Activated CD4-positive, alpha-beta memory T cell treated with anti-CD3 and anti-CD28 coated beads, Interleukin-2, amount 10 ng/mL, durations not matched to agents 7 days and 5 days (primary cell): ENCODE measurements around the gene NRP1. TPM values are rescaled to one million over a fixed set of nuclear protein-coding genes. Genes with fewer than 3 reads are reported as not detected.

Experiments used
- CTCF ChIA-PET: fragments of 350-600 bp; sonication (Branson Sonifier 250); formaldehyde crosslinking; loops from one replicate; lab custom pipeline; 2021; ENCODE audit warnings: antibody characterized with exemption, inconsistent platforms; lab: Charles Lee
- POLR2A ChIA-PET: fragments of 350-600 bp; sonication (Branson Sonifier 250); formaldehyde crosslinking; loops from one replicate; lab custom pipeline; 2021; ENCODE audit warnings: antibody characterized with exemption; lab: Charles Lee
- DNase-seq: peaks from one replicate; pipeline ENCODE4 v3.0.0-alpha.2; 2020
- H3K27ac Mint-ChIP-seq: one replicate; pipeline ENCODE4 v1.8.0; 2021; ENCODE audit warnings: mild to moderate bottlenecking, mixed read lengths
- H3K27me3 Mint-ChIP-seq: one replicate; pipeline ENCODE4 v1.8.0; 2021; ENCODE audit warnings: mixed read lengths
- H3K36me3 Mint-ChIP-seq: one replicate; pipeline ENCODE4 v1.8.0; 2021; ENCODE audit warnings: low read depth, mixed read lengths
- H3K4me1 Mint-ChIP-seq: one replicate; pipeline ENCODE4 v1.8.0; 2021; ENCODE audit warnings: mixed read lengths
- H3K4me3 Mint-ChIP-seq: one replicate; pipeline ENCODE4 v1.8.0; 2021; ENCODE audit warnings: mild to moderate bottlenecking, mixed read lengths
- H3K9me3 Mint-ChIP-seq: one replicate; pipeline ENCODE4 v1.8.0; 2021; ENCODE audit warnings: mixed read lengths
- total RNA-seq, 2 experiments: library from RNA; stranded (reverse); gene quantifications; one replicate each; pipeline ENCODE4 v1.2.3, GENCODE V29; 2021

The NRP1 gene
- total RNA-seq, 2 experiments from 2014 or later = 2.0 to 2.6 TPM

DNA sequence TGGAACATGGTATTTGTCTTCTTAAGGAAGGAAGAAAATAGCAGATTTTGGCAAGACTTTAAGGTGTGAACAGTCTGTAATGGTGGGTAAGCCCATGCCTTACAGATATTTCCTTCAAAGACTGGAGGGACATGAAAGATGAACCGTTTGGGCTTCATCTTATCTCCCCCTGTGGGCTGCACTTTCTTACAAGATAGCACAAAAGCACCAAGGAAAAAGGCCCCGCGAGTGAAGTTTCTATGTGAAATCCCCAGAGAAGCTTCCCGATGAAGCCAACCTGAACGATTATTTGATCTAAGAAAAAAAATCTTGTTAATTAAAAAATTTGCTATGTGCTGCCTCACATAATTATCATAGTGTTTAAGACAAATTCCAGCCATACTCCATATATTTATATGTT is 91.5 kb downstream of the NRP1 start:
- peaks cover 5% of the 10 kb centered on the region for H3K36me3 Mint-ChIP-seq
- H3K4me1 Mint-ChIP-seq = peaks cover 6% of the 10 kb centered on the region
- H3K4me3 Mint-ChIP-seq = no peak overlapping the region
- no peaks in the 10 kb centered on the region for H3K9me3 Mint-ChIP-seq
- H3K27me3 Mint-ChIP-seq = peaks cover 20% of the 10 kb centered on the region
- H3K27ac Mint-ChIP-seq = no peak overlapping the region
- ChIA-PET CTCF (no interaction called here), POLR2A (no interaction called here)
- DNase-seq = no peak

GRCh38 chr10:33241351-33241750 is 93.1 kb downstream of the NRP1 start:
- H3K27ac Mint-ChIP-seq = no peak overlapping the region
- H3K9me3 Mint-ChIP-seq = no peaks in the 10 kb centered on the region
- H3K4me3 Mint-ChIP-seq = no peak overlapping the region
- ChIA-PET CTCF (no interaction called here), POLR2A (no interaction called here)
- H3K4me1 Mint-ChIP-seq = no peaks in the 10 kb centered on the region
- H3K27me3 Mint-ChIP-seq = peaks cover 20% of the 10 kb centered on the region
- DNase-seq = no peak
- H3K36me3 Mint-ChIP-seq = no peaks in the 10 kb centered on the region

DNA sequence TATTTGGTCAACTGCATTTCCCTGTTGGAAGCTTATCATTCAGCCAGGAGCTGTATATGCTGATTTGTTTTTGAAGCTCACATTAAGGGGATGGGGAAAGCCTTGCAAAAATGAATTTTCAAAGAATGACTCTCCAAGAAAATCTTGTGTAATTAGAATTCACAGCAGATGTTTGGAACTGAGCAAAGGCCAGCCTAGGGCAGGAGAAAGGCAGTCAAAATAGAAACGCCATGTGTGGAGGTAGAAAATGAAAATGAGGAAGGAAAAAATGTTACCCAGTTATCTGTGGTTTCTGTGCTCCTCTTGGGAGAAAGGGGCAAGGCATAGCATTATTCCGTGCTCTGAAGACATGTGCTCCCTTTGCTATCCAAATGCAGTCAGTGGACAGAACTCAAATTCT is 93.5 kb downstream of the NRP1 start:
- peaks cover 21% of the 10 kb centered on the region for H3K27me3 Mint-ChIP-seq
- H3K9me3 Mint-ChIP-seq = no peaks in the 10 kb centered on the region
- no peak for DNase-seq
- CTCF ChIA-PET = no interaction called here
- no peak overlapping the region for H3K27ac Mint-ChIP-seq
- POLR2A ChIA-PET = no interaction called here
- H3K4me3 Mint-ChIP-seq = no peak overlapping the region
- H3K36me3 Mint-ChIP-seq = no peaks in the 10 kb centered on the region
- H3K4me1 Mint-ChIP-seq = no peaks in the 10 kb centered on the region

DNA sequence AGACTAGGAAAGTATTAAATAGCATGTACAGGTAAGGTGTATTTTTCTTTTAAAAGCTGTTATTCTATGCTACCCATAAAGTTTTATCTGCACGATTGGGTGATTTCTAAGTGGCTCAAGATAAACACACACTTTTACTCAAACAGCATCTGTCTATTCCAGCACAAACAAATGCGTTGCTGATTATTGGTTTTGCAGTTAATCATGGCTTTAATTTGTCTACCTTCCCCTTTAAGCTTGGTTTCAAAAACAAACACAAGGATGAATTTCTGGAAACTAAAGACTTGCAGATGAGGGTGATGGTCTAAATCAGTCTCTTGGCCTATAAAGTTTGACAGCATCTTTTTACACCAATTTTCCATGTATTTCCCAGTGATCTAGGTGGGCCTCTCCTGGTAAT is 94.2 kb downstream of the NRP1 start:
- Mint-ChIP-seq H3K4me3 (no peak overlapping the region), H3K27ac (no peak overlapping the region), H3K27me3 (peaks cover 20% of the 10 kb centered on the region), H3K36me3 (no peaks in the 10 kb centered on the region), H3K9me3 (no peaks in the 10 kb centered on the region), H3K4me1 (no peaks in the 10 kb centered on the region)
- CTCF ChIA-PET = no interaction called here
- POLR2A ChIA-PET = no interaction called here
- DNase-seq = no peak

- ChIA-PET CTCF (no interaction called here), POLR2A (no interaction called here)
- no peaks in the 10 kb centered on the region for H3K4me1 Mint-ChIP-seq
- H3K9me3 Mint-ChIP-seq = no peaks in the 10 kb centered on the region
- DNase-seq = no peak
- H3K27me3 Mint-ChIP-seq = peaks cover 21% of the 10 kb centered on the region
- H3K4me3 Mint-ChIP-seq = no peak overlapping the region
- no peaks in the 10 kb centered on the region for H3K36me3 Mint-ChIP-seq
- no peak overlapping the region for H3K27ac Mint-ChIP-seq
Observed at GRCh38 chr10:33239257-33239656, 95.2 kb downstream of the NRP1 start.

GRCh38 chr10:33238643-33239042 is 95.8 kb downstream of the NRP1 start:
- CTCF ChIA-PET = no interaction called here

GRCh38 chr10:33237736-33238624 is 96.5 kb downstream of the NRP1 start:
- DNase-seq = no peak
- Mint-ChIP-seq H3K4me3 (no peak overlapping the region), H3K27ac (no peak overlapping the region), H3K36me3 (no peaks in the 10 kb centered on the region), H3K27me3 (peaks cover 19% of the 10 kb centered on the region), H3K9me3 (no peaks in the 10 kb centered on the region), H3K4me1 (no peaks in the 10 kb centered on the region)
- ChIA-PET POLR2A (interaction anchor here (0.6 kb wide), 1 partner anchor 646 kb away, joined by 3 read pairs; no protein-coding TSS in a partner anchor), CTCF (no interaction called here)

More at GRCh38 chr10:33238643-33239042, 95.8 kb downstream of the NRP1 start:
- POLR2A ChIA-PET = no interaction called here
- H3K9me3 Mint-ChIP-seq = no peaks in the 10 kb centered on the region
- no peak overlapping the region for H3K4me3 Mint-ChIP-seq
- H3K4me1 Mint-ChIP-seq = no peaks in the 10 kb centered on the region
- peaks cover 19% of the 10 kb centered on the region for H3K27me3 Mint-ChIP-seq
- H3K27ac Mint-ChIP-seq = no peak overlapping the region
- no peak for DNase-seq
- H3K36me3 Mint-ChIP-seq = no peaks in the 10 kb centered on the region

GRCh38 chr10:33236916-33237315 is 97.6 kb downstream of the NRP1 start:
- no peaks in the 10 kb centered on the region for H3K36me3 Mint-ChIP-seq
- peaks cover 19% of the 10 kb centered on the region for H3K27me3 Mint-ChIP-seq
- ChIA-PET CTCF (no interaction called here), POLR2A (no interaction called here)
- no peak overlapping the region for H3K4me3 Mint-ChIP-seq
- H3K4me1 Mint-ChIP-seq = no peaks in the 10 kb centered on the region
- H3K9me3 Mint-ChIP-seq = no peaks in the 10 kb centered on the region
- DNase-seq = no peak
- H3K27ac Mint-ChIP-seq = no peak overlapping the region

GRCh38 chr10:33235951-33236350 is 98.5 kb downstream of the NRP1 start:
- POLR2A ChIA-PET = no interaction called here
- Mint-ChIP-seq H3K27me3 (peaks cover 21% of the 10 kb centered on the region), H3K4me1 (no peaks in the 10 kb centered on the region), H3K4me3 (no peak overlapping the region), H3K27ac (no peak overlapping the region), H3K9me3 (no peaks in the 10 kb centered on the region), H3K36me3 (no peaks in the 10 kb centered on the region)
- no peak for DNase-seq
- CTCF ChIA-PET = no interaction called here

GRCh38 chr10:33235251-33235884 is 99.1 kb downstream of the NRP1 start:
- H3K36me3 Mint-ChIP-seq = no peaks in the 10 kb centered on the region
- H3K27ac Mint-ChIP-seq = no peak overlapping the region
- no peak overlapping the region for H3K4me3 Mint-ChIP-seq
- H3K4me1 Mint-ChIP-seq = no peaks in the 10 kb centered on the region
- no peaks in the 10 kb centered on the region for H3K9me3 Mint-ChIP-seq
- peaks cover 15% of the 10 kb centered on the region for H3K27me3 Mint-ChIP-seq
- POLR2A ChIA-PET = no interaction called here
- no peak for DNase-seq
- CTCF ChIA-PET = no interaction called here

GRCh38 chr10:33234831-33235237 is 99.6 kb downstream of the NRP1 start:
- H3K9me3 Mint-ChIP-seq = no peaks in the 10 kb centered on the region
- no peak overlapping the region for H3K27ac Mint-ChIP-seq
- H3K36me3 Mint-ChIP-seq = no peaks in the 10 kb centered on the region
- POLR2A ChIA-PET = no interaction called here
- CTCF ChIA-PET = no interaction called here
- H3K4me1 Mint-ChIP-seq = no peaks in the 10 kb centered on the region
- no peak overlapping the region for H3K4me3 Mint-ChIP-seq
- DNase-seq = no peak
- H3K27me3 Mint-ChIP-seq = peaks cover 17% of the 10 kb centered on the region

DNA sequence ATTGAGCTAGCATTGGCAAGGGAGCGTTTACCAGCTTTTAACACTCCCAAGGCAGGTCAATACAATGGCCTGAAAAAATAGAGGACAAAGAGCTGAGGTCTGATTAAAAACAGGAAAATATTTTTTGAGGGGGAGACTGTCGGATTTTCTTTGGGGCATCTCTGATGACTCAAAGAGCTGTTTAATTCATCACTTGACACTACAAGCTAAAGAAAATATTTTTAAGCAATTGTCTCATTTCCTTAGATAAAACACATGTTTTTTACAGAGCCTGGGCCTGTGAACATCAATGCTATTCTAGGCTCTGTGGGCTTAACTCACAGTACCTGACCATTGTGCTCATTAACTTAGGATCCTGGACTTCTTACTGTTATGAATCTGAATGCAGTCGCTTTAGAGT is 100.8 kb downstream of the NRP1 start:
- H3K36me3 Mint-ChIP-seq = no peaks in the 10 kb centered on the region
- no peak for DNase-seq
- H3K9me3 Mint-ChIP-seq = no peaks in the 10 kb centered on the region
- H3K4me3 Mint-ChIP-seq = no peak overlapping the region
- ChIA-PET POLR2A (no interaction called here), CTCF (no interaction called here)
- no peak overlapping the region for H3K27ac Mint-ChIP-seq
- peaks cover 18% of the 10 kb centered on the region for H3K27me3 Mint-ChIP-seq
- no peaks in the 10 kb centered on the region for H3K4me1 Mint-ChIP-seq

- no peak for DNase-seq
- Mint-ChIP-seq H3K4me3 (no peak overlapping the region), H3K27me3 (peaks cover 18% of the 10 kb centered on the region), H3K27ac (no peak overlapping the region), H3K36me3 (no peaks in the 10 kb centered on the region), H3K9me3 (no peaks in the 10 kb centered on the region), H3K4me1 (no peaks in the 10 kb centered on the region)
- ChIA-PET CTCF (no interaction called here), POLR2A (no interaction called here)
Observed at GRCh38 chr10:33233221-33233620, 101.2 kb downstream of the NRP1 start.
